ENCODE measurements around the gene FRAS1. TPM values are rescaled to one million over a fixed set of nuclear protein-coding genes. Genes with fewer than 3 reads are reported as not detected.

The FRAS1 gene
- polyA plus RNA-seq, 2 of the 4 experiments (the other 2 are of a cell fraction) = 2.3 to 5.8 TPM

- H3K4me3 ChIP-seq = no peak overlapping the region
- no peak for FAIRE-seq
- ChIA-PET CTCF (no interaction called here), POLR2A (no interaction called here)
- H3K4me2 ChIP-seq = no peak overlapping the region
- peaks cover 11% of the 10 kb centered on the region; the same call in 1 of the 3 replicates for H3K9me3 ChIP-seq
- no peak for ATAC-seq
- DNase-seq (ENCODE audit: low read depth in 1 of 2, low spot score in 1 of 2) = no peak
- WGBS (ENCODE audit: missing lambda C conversion rate) = 69% methylated on average over 4 of the region's 4 CpGs
- no peaks in the 10 kb centered on the region for H3K4me1 ChIP-seq
- H3K27ac ChIP-seq = no peak overlapping the region
- TF ChIP-seq MAFK (IDR thresholded peaks at IDR 0.05; ENCODE audit: partially characterized antibody) = no peak
- no peak for TF ChIP-seq ATOH8 (CRISPR knock-in tag; IDR thresholded peaks at IDR 0.05; ENCODE audit: low read depth)
- no peak for TF ChIP-seq KDM5A (IDR thresholded peaks at IDR 0.05)
- no peak for TF ChIP-seq HMGXB4 (CRISPR knock-in tag; IDR thresholded peaks at IDR 0.05; ENCODE audit: borderline replicate concordance)
- no peak for TF ChIP-seq BHLHE40 (IDR thresholded peaks at IDR 0.05; ENCODE audit: low read depth, low read length)
- no peak for TF ChIP-seq HEYL (CRISPR knock-in tag; IDR thresholded peaks at IDR 0.05)
- no peak for TF ChIP-seq CBX8 (IDR thresholded peaks at IDR 0.05)
- TF ChIP-seq NFE2L2 (conservative IDR thresholded peaks at IDR 0.05; ENCODE audit: low read length) = no peak
- TF ChIP-seq ZFP36 (IDR thresholded peaks at IDR 0.05; ENCODE audit: borderline replicate concordance, partially characterized antibody) = no peak
- no peak for TF ChIP-seq NR3C1 (IDR thresholded peaks at IDR 0.05)
These were observed 339.6 kb downstream of the FRAS1 start for GRCh38 chr4:78396613-78397291.

GRCh38 chr4:78397292-78397630 lies 340.1 kb downstream of the FRAS1 start:
- no peak for FAIRE-seq
- no peak overlapping the region for H3K4me3 ChIP-seq
- WGBS (ENCODE audit: missing lambda C conversion rate) = 84% methylated on average over 2 of the region's 2 CpGs
- H3K4me1 ChIP-seq = no peaks in the 10 kb centered on the region
- H3K4me2 ChIP-seq = no peak overlapping the region
- TF ChIP-seq ATOH8 (CRISPR knock-in tag; IDR thresholded peaks at IDR 0.05; ENCODE audit: low read depth) (no peak), ELK1 (IDR thresholded peaks at IDR 0.05; ENCODE audit: low read depth, low read length) (no peak), PHF8 (IDR thresholded peaks at IDR 0.05; ENCODE audit: borderline replicate concordance, low read depth) (no peak), KDM5A (IDR thresholded peaks at IDR 0.05) (no peak)
- DNase-seq (ENCODE audit: low read depth in 1 of 2, low spot score in 1 of 2) = no peak
- ChIA-PET POLR2A (no interaction called here), CTCF (no interaction called here)
- no peak for ATAC-seq
- peaks cover 11% of the 10 kb centered on the region; the same call in 1 of the 3 replicates for H3K9me3 ChIP-seq
- H3K27ac ChIP-seq = no peak overlapping the region

GRCh38 chr4:78409612-78410202 lies 352.6 kb downstream of the FRAS1 start:
- WGBS (ENCODE audit: missing lambda C conversion rate) = 92% methylated on average over 5 of the region's 5 CpGs
- DNase-seq (ENCODE audit: low read depth in 1 of 2, low spot score in 1 of 2) = no peak
- Histone ChIP-seq H3K4me3 (no peak overlapping the region), H3K4me1 (no peaks in the 10 kb centered on the region; the same call in 2 of the 3 replicates), H3K9me3 (no peaks in the 10 kb centered on the region), H3K27ac (no peak overlapping the region), H3K4me2 (no peak overlapping the region)
- ChIA-PET POLR2A (no interaction called here), CTCF (no interaction called here)
- no peak for FAIRE-seq
- TF ChIP-seq HDAC2 (IDR thresholded peaks at IDR 0.05) = no peak
- no peak for TF ChIP-seq HES2 (IDR thresholded peaks at IDR 0.05)
- TF ChIP-seq CBX2 (IDR thresholded peaks at IDR 0.05; ENCODE audit: borderline replicate concordance, low read depth) = no peak
- TF ChIP-seq POLR2A (IDR thresholded peaks at IDR 0.05; ENCODE audit: low read length) = no peak
- TF ChIP-seq CTCF (IDR thresholded peaks at IDR 0.05) = no peak
- TF ChIP-seq CHD2 (IDR thresholded peaks at IDR 0.05; ENCODE audit: low read length, partially characterized antibody) = no peak
- TF ChIP-seq BHLHE40 (IDR thresholded peaks at IDR 0.05; ENCODE audit: low read depth, low read length) = no peak
- TF ChIP-seq TP53 (CRISPR knock-in tag; IDR thresholded peaks at IDR 0.05) = no peak
- no peak for TF ChIP-seq REST (IDR thresholded peaks at IDR 0.05)
- TF ChIP-seq ATOH8 (CRISPR knock-in tag; IDR thresholded peaks at IDR 0.05; ENCODE audit: low read depth) = no peak
- ATAC-seq = no peak
